ENCODE data around the gene RMC1.

- TF ChIP-seq CTCF (conservative IDR thresholded peaks at IDR 0.05; ENCODE audit: low read depth, low read length) (no peak), EZH2 (IDR thresholded peaks at IDR 0.05; ENCODE audit: borderline replicate concordance, low read depth, low read length, poor library complexity, severe bottlenecking) (no peak)
These were observed 5.2 kb upstream of the RMC1 start for GRCh38 chr18:23498117-23498516.
